Keratinocyte (primary cell): ENCODE results near the gene FIBP. TPM values are rescaled to one million over a fixed set of nuclear protein-coding genes. Genes with fewer than 3 reads are reported as not detected.
A peak's percentile ranks its signal among the peaks of the same experiment; 100 is the strongest.

Experiments
- DNase-seq: peaks from one replicate; pipeline ENCODE4 v3.0.0-alpha.2; 2011; ENCODE audit warnings: low read depth, missing footprints, low spot score
- FAIRE-seq: peaks from 2 replicates; lab custom pipeline; 2011; peaks lifted over from hg19 to GRCh38; lab: Jason Lieb, UNC
- H2AFZ ChIP-seq: 2 replicates; pipeline ENCODE4 v1.6.0; 2012; ENCODE audit warnings: low read length, control low read depth, inconsistent platforms; ENCODE audit not compliant: control insufficient read depth
- H3K27ac ChIP-seq: 2 replicates; pipeline ENCODE4 v1.5.1; 2011; ENCODE audit warnings: low read length; ENCODE audit not compliant: control insufficient read depth, insufficient read depth
- H3K27me3 ChIP-seq: 3 replicates; pipeline ENCODE4 v1.6.0; 2011; ENCODE audit warnings: low read length; ENCODE audit not compliant: control insufficient read depth, insufficient read depth; ENCODE audit errors: extremely low read depth
- H3K36me3 ChIP-seq, 2 experiments: 2 replicates in 1 of 2; 3 replicates in 1 of 2; pipeline ENCODE4 v1.5.1; 2011; ENCODE audit warnings: low read length in 2 of 2, mild to moderate bottlenecking in 1 of 2; ENCODE audit not compliant: control insufficient read depth in 2 of 2, insufficient read depth in 2 of 2; ENCODE audit errors: extremely low read depth in 1 of 2
- H3K4me1 ChIP-seq: 3 replicates; pipeline ENCODE4 v1.5.1; 2011; ENCODE audit warnings: low read length; ENCODE audit not compliant: control insufficient read depth, insufficient read depth; ENCODE audit errors: extremely low read depth
- H3K4me2 ChIP-seq: 3 replicates; pipeline ENCODE4 v1.6.0; 2011; ENCODE audit warnings: low read depth, low read length; ENCODE audit not compliant: control insufficient read depth, insufficient read depth; ENCODE audit errors: extremely low read depth
- H3K4me3 ChIP-seq, 3 experiments: fragments of 200-600 bp in 1 of 3; sonication (generic) in 1 of 3; 2 replicates in 2 of 3; 3 replicates in 1 of 3; pipeline ENCODE4 v1.5.1; 2011 to 2016; ENCODE audit warnings: low read length in 3 of 3, mild to moderate bottlenecking in 3 of 3, control low read depth in 2 of 3, inconsistent platforms in 1 of 3, low read depth in 1 of 3, mixed read lengths in 1 of 3, mixed run types in 1 of 3, moderate library complexity in 1 of 3; ENCODE audit not compliant: control insufficient read depth in 2 of 3, insufficient read depth in 2 of 3; ENCODE audit errors: extremely low read depth in 1 of 3
- H3K79me2 ChIP-seq: 2 replicates; pipeline ENCODE4 v1.6.0; 2012; ENCODE audit warnings: low read length; ENCODE audit not compliant: control insufficient read depth, insufficient read depth
- H3K9ac ChIP-seq: 3 replicates; pipeline ENCODE4 v1.6.0; 2011; ENCODE audit warnings: low read length; ENCODE audit not compliant: control insufficient read depth, insufficient read depth; ENCODE audit errors: extremely low read depth
- H3K9me1 ChIP-seq: 3 replicates; pipeline ENCODE4 v1.6.0; 2011; ENCODE audit warnings: low read length; ENCODE audit not compliant: control insufficient read depth, insufficient read depth; ENCODE audit errors: extremely low read depth
- H3K9me3 ChIP-seq: 2 replicates; pipeline ENCODE4 v1.5.1; 2012; ENCODE audit warnings: low read depth, low read length; ENCODE audit not compliant: control insufficient read depth
- H4K20me1 ChIP-seq: 3 replicates; pipeline ENCODE4 v1.6.0; 2011; ENCODE audit warnings: low read length; ENCODE audit not compliant: control insufficient read depth, insufficient read depth; ENCODE audit errors: extremely low read depth
- CTCF ChIP-seq, 3 experiments: IDR thresholded peaks in 1 of 3; conservative IDR thresholded peaks in 1 of 3; optimal IDR thresholded peaks in 1 of 3; 2 replicates in 2 of 3; 3 replicates in 1 of 3; pipeline versions ENCODE3 to v1.5.1; 2011; ENCODE audit warnings: low read length in 3 of 3, mild to moderate bottlenecking in 3 of 3, moderate library complexity in 2 of 3, control low read depth in 1 of 3, inconsistent platforms in 1 of 3; ENCODE audit not compliant: insufficient read depth in 2 of 3; ENCODE audit errors: extremely low read depth in 1 of 3
- EZH2 ChIP-seq: IDR thresholded peaks from one replicate; pipeline ENCODE4 v1.6.1; 2012; ENCODE audit warnings: inconsistent platforms, mild to moderate bottlenecking, low read length, moderate library complexity
- dilution Hi-C: fragments of 300-500 bp; cut with MboI; formaldehyde crosslinking; loops from one replicate; pipeline ENCODE4 v1.7.0; 2020; ENCODE audit warnings: low sequenced_read_pairs; ENCODE audit not compliant: extremely low pct_ligation_motif_present
- polyA plus RNA-seq, 5 experiments: library from polyadenylated mRNA; depleted of rRNA in 3 of 5; stranded (reverse) in 3 of 5; stranded (forward) in 1 of 5; unstranded in 1 of 5; fragments of >200 nt; gene quantifications; 1 replicate in 1 of 5; 2 replicates in 3 of 5; 3 replicates in 1 of 5; pipeline versions ENCODE4 v1.2.1 to v1.2.3, GENCODE V29; 2011 to 2012; ENCODE audit warnings: missing spikeins in 2 of 5, low read depth in 1 of 5, low replicate concordance in 1 of 5

Gene FIBP
- polyA plus RNA-seq, 1 donor (not counting 4 experiments of a cell fraction or from before 2014, with no cell fraction given) = 95.1 TPM

- FAIRE-seq (no peak), DNase-seq (no peak)
- Histone ChIP-seq H3K79me2 (peaks cover 42% of the 10 kb centered on the region), H3K27ac (peak overlapping the region; percentile 90), H3K9me1 (no peaks in the 10 kb centered on the region), H3K9ac (peak overlapping the region; percentile 83), H3K4me2 (peak overlapping the region; percentile 92), H2AFZ (no peak overlapping the region), H3K27me3 (no peaks in the 10 kb centered on the region), H3K9me3 (no peaks in the 10 kb centered on the region), H3K4me3 (peak overlapping the region; percentile 83 to 96 (median 91)), H4K20me1 (peaks cover 7% of the 10 kb centered on the region), H3K36me3 (peaks cover 32 to 45% of the 10 kb centered on the region in 2 experiments), H3K4me1 (peaks cover 18% of the 10 kb centered on the region)
- TF ChIP-seq EZH2 (no peak), CTCF (optimal IDR thresholded peaks at IDR 0.05 in 1 of 3, IDR thresholded peaks at IDR 0.05 in 1 of 3, conservative IDR thresholded peaks at IDR 0.05 in 1 of 3; ENCODE audit: extremely low read depth in 1 of 3, insufficient read depth in 2 of 3, low read length in 3 of 3) (no peak)
- dilution Hi-C loops = no loop called here
Measured at GRCh38 chr11:65861533-65862183, 26.6 kb downstream of the FIBP start.

DNA sequence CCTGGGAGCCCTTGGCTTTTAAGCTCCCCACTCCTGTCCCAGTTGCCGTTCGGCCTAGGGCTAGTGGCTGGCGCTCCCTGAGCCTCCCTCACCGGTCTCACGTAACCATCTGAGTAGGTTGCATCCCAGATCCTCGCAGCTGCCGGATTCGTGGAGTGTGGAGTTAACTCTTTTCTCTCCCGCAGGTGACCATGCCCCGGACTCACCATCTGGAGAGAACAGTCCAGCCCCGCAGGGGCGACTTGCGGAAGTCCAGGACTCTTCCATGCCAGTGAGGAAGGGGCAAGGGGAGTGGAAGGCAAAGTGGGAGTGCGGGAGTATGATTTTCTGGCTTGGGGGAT, 27.1 kb downstream of the FIBP start:
- Histone ChIP-seq H3K27ac (peak overlapping the region; percentile 90), H3K9me3 (no peaks in the 10 kb centered on the region), H3K9me1 (peaks cover 5% of the 10 kb centered on the region), H3K79me2 (peaks cover 47% of the 10 kb centered on the region), H3K9ac (peak overlapping the region; percentile 83), H4K20me1 (peaks cover 12% of the 10 kb centered on the region), H3K36me3 (peaks cover 37 to 48% of the 10 kb centered on the region in 2 experiments), H3K4me2 (peak overlapping the region; percentile 92), H3K27me3 (no peaks in the 10 kb centered on the region), H3K4me1 (peaks cover 23% of the 10 kb centered on the region), H3K4me3 (peak overlapping the region; percentile 83 to 96 (median 91)), H2AFZ (peak overlapping the region; percentile 79)
- DNase-seq = no peak
- dilution Hi-C loops = no loop called here
- FAIRE-seq = no peak
- TF ChIP-seq EZH2 = no peak
- TF ChIP-seq CTCF (optimal IDR thresholded peaks at IDR 0.05 in 1 of 3, IDR thresholded peaks at IDR 0.05 in 1 of 3, conservative IDR thresholded peaks at IDR 0.05 in 1 of 3; ENCODE audit: extremely low read depth in 1 of 3, insufficient read depth in 2 of 3, low read length in 3 of 3) = no peak
